IMR-90 (cell line): ENCODE results near the gene MAP10. TPM values are rescaled to one million over a fixed set of nuclear protein-coding genes. Genes with fewer than 3 reads are reported as not detected.
A peak's percentile ranks its signal among the peaks of the same experiment; 100 is the strongest.

Source experiments
- ATAC-seq: fragments of 200-7000 bp; cut with Tn5 transposase; 2 replicates; pipeline ENCODE4 v1.9.1; 2020; ENCODE audit warnings: low read depth, mild to moderate bottlenecking, moderate library complexity
- BruUV-seq: library from RNA; stranded (reverse); fragments of 400-500 nt; replicated peaks from 2 replicates; lab custom pipeline; 2021; lab: Mats Ljungman, UMichigan
- CTCF ChIA-PET: fragments of 300-600 bp; formaldehyde crosslinking; extraction: SDS; loops from one replicate; lab custom pipeline; 2021; ENCODE audit warnings: antibody characterized with exemption; lab: Yijun Ruan, JAX
- POLR2A ChIA-PET: fragments of 300-600 bp; sonication (Branson Sonifier 250); formaldehyde crosslinking; loops from one replicate; lab custom pipeline; 2022; ENCODE audit warnings: antibody characterized with exemption; ENCODE audit not compliant: unreplicated experiment; lab: Charles Lee
- DNase-seq: peaks from one replicate; pipeline ENCODE4 v3.0.0; 2013
- H2AFZ ChIP-seq: replicated peaks from 2 replicates; pipeline ENCODE3; 2013; ENCODE audit warnings: low read length, mild to moderate bottlenecking; ENCODE audit not compliant: poor library complexity
- H2AK5ac ChIP-seq: 2 replicates; pipeline ENCODE4 v1.6.1; 2013; ENCODE audit warnings: low read depth, low read length, inconsistent platforms
- H2AK9ac ChIP-seq: replicated peaks from 2 replicates; pipeline ENCODE3; 2013; ENCODE audit warnings: mild to moderate bottlenecking, low read depth, low read length, moderate library complexity; ENCODE audit not compliant: poor library complexity
- H2BK120ac ChIP-seq: 2 replicates; pipeline ENCODE4 v1.6.1; 2013; ENCODE audit warnings: low read depth, low read length, inconsistent platforms
- H2BK15ac ChIP-seq: 3 replicates; pipeline ENCODE4 v1.6.1; 2013; ENCODE audit warnings: low read depth, low read length, inconsistent platforms
- H2BK20ac ChIP-seq: 2 replicates; pipeline ENCODE4 v1.6.1; 2013; ENCODE audit warnings: low read depth, mild to moderate bottlenecking, inconsistent platforms, low read length, moderate library complexity
- H2BK5ac ChIP-seq: 2 replicates; pipeline ENCODE4 v1.6.1; 2013; ENCODE audit warnings: mild to moderate bottlenecking, low read depth, low read length, inconsistent platforms; ENCODE audit not compliant: poor library complexity, severe bottlenecking
- H3K14ac ChIP-seq: replicated peaks from 2 replicates; pipeline ENCODE4 v1.6.1; 2013; ENCODE audit warnings: low read depth, low read length, inconsistent platforms
- H3K18ac ChIP-seq: 2 replicates; pipeline ENCODE4 v1.6.1; 2013; ENCODE audit warnings: low read depth, low read length, control low read depth
- H3K23ac ChIP-seq: 2 replicates; pipeline ENCODE4 v1.6.1; 2013; ENCODE audit warnings: low read depth, low read length, inconsistent platforms
- H3K27ac ChIP-seq: 2 replicates; pipeline ENCODE4 v1.5.1; 2013; ENCODE audit warnings: mild to moderate bottlenecking, control low read depth, low read length; ENCODE audit not compliant: insufficient read depth
- H3K27me3 ChIP-seq: 2 replicates; pipeline ENCODE4 v1.6.1; 2013; ENCODE audit warnings: low read length; ENCODE audit not compliant: control insufficient read depth, insufficient read depth
- H3K36me3 ChIP-seq: 2 replicates; pipeline ENCODE4 v1.6.1; 2013; ENCODE audit warnings: low read length, mixed read lengths; ENCODE audit not compliant: control insufficient read depth, insufficient read depth
- H3K4ac ChIP-seq: 2 replicates; pipeline ENCODE4 v1.6.1; 2013; ENCODE audit warnings: low read depth, low read length, inconsistent platforms
- H3K4me1 ChIP-seq: 2 replicates; pipeline ENCODE4 v1.6.1; 2013; ENCODE audit warnings: low read length, mixed read lengths; ENCODE audit not compliant: control insufficient read depth, insufficient read depth
- H3K4me2 ChIP-seq: 2 replicates; pipeline ENCODE4 v1.6.1; 2013; ENCODE audit warnings: low read depth, mild to moderate bottlenecking, control low read depth, low read length, moderate library complexity
- H3K4me3 ChIP-seq: 2 replicates; pipeline ENCODE4 v1.5.1; 2013; ENCODE audit warnings: low read depth, mild to moderate bottlenecking, control low read depth, low read length, moderate library complexity; ENCODE audit not compliant: insufficient read depth
- H3K56ac ChIP-seq: 2 replicates; pipeline ENCODE4 v1.6.1; 2013; ENCODE audit warnings: low read length, inconsistent platforms; ENCODE audit not compliant: insufficient read depth; ENCODE audit errors: extremely low read depth
- H3K79me1 ChIP-seq, 2 experiments: 2 replicates each; pipeline ENCODE4 v1.6.1; 2013; ENCODE audit warnings: low read length in 2 of 2, inconsistent platforms in 1 of 2, low read depth in 1 of 2
- H3K9ac ChIP-seq: 2 replicates; pipeline ENCODE4 v1.6.1; 2013; ENCODE audit warnings: low read depth, low read length, control low read depth
- H3K9me1 ChIP-seq: 2 replicates; pipeline ENCODE4 v1.6.1; 2013; ENCODE audit warnings: low read length, inconsistent platforms; ENCODE audit not compliant: insufficient read depth
- H3K9me3 ChIP-seq: 2 replicates; pipeline ENCODE4 v1.6.1; 2013; ENCODE audit warnings: low read length; ENCODE audit not compliant: control insufficient read depth, insufficient read depth
- H4K20me1 ChIP-seq: 2 replicates; pipeline ENCODE4 v1.6.1; 2013; ENCODE audit warnings: low read length, inconsistent platforms; ENCODE audit not compliant: insufficient read depth
- H4K5ac ChIP-seq: 2 replicates; pipeline ENCODE4 v1.6.1; 2013; ENCODE audit warnings: mild to moderate bottlenecking, low read depth, low read length, control low read depth
- H4K8ac ChIP-seq, 2 experiments: 2 replicates each; pipeline ENCODE4 v1.6.1; 2013; ENCODE audit warnings: low read depth in 2 of 2, low read length in 2 of 2, control low read depth in 1 of 2, inconsistent platforms in 1 of 2
- H4K91ac ChIP-seq: 2 replicates; pipeline ENCODE4 v1.6.1; 2013; ENCODE audit warnings: low read depth, low read length, inconsistent platforms; ENCODE audit not compliant: insufficient read depth
- BHLHE40 ChIP-seq: fragments of 150-350 bp; IDR thresholded peaks from 2 replicates; pipeline ENCODE4 v1.6.1; 2016; ENCODE audit warnings: mild to moderate bottlenecking, low read depth, low read length
- CEBPB ChIP-seq: IDR thresholded peaks from 2 replicates; pipeline ENCODE4 v1.6.1; 2012; ENCODE audit warnings: low read depth, low read length, improper control_type of control experiment
- CHD1 ChIP-seq: IDR thresholded peaks from 2 replicates; pipeline ENCODE4 v1.6.1; 2012; ENCODE audit warnings: low read depth, low read length, improper control_type of control experiment
- MAFK ChIP-seq: IDR thresholded peaks from 2 replicates; pipeline ENCODE4 v1.6.1; 2012; ENCODE audit warnings: low read depth, low read length, improper control_type of control experiment
- NFE2L2 ChIP-seq: fragments of 150-350 bp; IDR thresholded peaks from 2 replicates; pipeline ENCODE4 v1.6.1; 2016; ENCODE audit warnings: low read depth, mild to moderate bottlenecking, low read length
- RAD21 ChIP-seq: IDR thresholded peaks from 2 replicates; pipeline ENCODE4 v1.6.1; 2012; ENCODE audit warnings: low read length, improper control_type of control experiment
- RCOR1 ChIP-seq: IDR thresholded peaks from 2 replicates; pipeline ENCODE4 v1.6.1; 2012; ENCODE audit warnings: mild to moderate bottlenecking, low read length, improper control_type of control experiment; ENCODE audit not compliant: insufficient replicate concordance
- RFX5 ChIP-seq: IDR thresholded peaks from 2 replicates; pipeline ENCODE4 v1.8.0; 2012; ENCODE audit warnings: low read depth, mild to moderate bottlenecking, low read length, moderate library complexity
- SMC3 ChIP-seq: fragments of 150-350 bp; IDR thresholded peaks from 2 replicates; pipeline ENCODE4 v1.6.1; 2016; ENCODE audit warnings: low read depth, mild to moderate bottlenecking, antibody characterized with exemption, low read length, moderate library complexity
- WGBS, 2 experiments: methylation state at CpG; one replicate each; pipeline versions ENCODE4 v1.1.5 to v1.1.7; 2013; ENCODE audit warnings: missing lambda C conversion rate in 2 of 2; ENCODE audit not compliant: insufficient read length in 1 of 2; ENCODE audit errors: extremely low coverage in 2 of 2; 5-methylcytosine and 5-hydroxymethylcytosine counted together
- dilution Hi-C: fragments of 300-500 bp; cut with HindIII; formaldehyde crosslinking; loops from one replicate; pipeline ENCODE4 v1.14.3; 2018; ENCODE audit warnings: low sequenced_read_pairs; ENCODE audit not compliant: unreplicated experiment
- in situ Hi-C: fragments of 300-500 bp; cut with MboI; formaldehyde crosslinking; loops from 3 replicates; pipeline ENCODE4 v1.14.3; 2019; ENCODE audit warnings: low sequenced_read_pairs, inconsistent platforms, mixed read lengths
- intact Hi-C: fragments of 100-400 bp; cut with micrococcal nuclease; formaldehyde crosslinking; loops from 2 replicates; pipeline ENCODE4 v1.10.0; 2022
- polyA plus RNA-seq, 3 experiments: library from polyadenylated mRNA; depleted of rRNA; stranded (reverse); fragments of >200 nt; gene quantifications; 2 replicates each; pipeline ENCODE4 v1.2.3, GENCODE V29; 2012; ENCODE audit warnings: low replicate concordance in 1 of 3
- total RNA-seq: library from RNA; depleted of rRNA; stranded (reverse); fragments of >200 nt; gene quantifications from 2 replicates; pipeline ENCODE4 v1.2.3, GENCODE V29; 2012
- TF ChIP-seq, protein P1 (sequence below): fragments of 150-350 bp; IDR thresholded peaks from 2 replicates; pipeline ENCODE4 v1.6.1; 2016; ENCODE audit warnings: low read depth, mild to moderate bottlenecking, low read length, moderate library complexity, borderline replicate concordance
- TF ChIP-seq, protein P2 (sequence below): conservative IDR thresholded peaks from 2 replicates; pipeline ENCODE4 v1.5.1; 2012; ENCODE audit warnings: mild to moderate bottlenecking, low read depth, low read length, improper control_type of control experiment

MAP10 gene
- total and polyA plus RNA-seq, 2 of the 4 experiments (the other 2 are of a cell fraction) = 1.0 to 1.1 TPM

DNA sequence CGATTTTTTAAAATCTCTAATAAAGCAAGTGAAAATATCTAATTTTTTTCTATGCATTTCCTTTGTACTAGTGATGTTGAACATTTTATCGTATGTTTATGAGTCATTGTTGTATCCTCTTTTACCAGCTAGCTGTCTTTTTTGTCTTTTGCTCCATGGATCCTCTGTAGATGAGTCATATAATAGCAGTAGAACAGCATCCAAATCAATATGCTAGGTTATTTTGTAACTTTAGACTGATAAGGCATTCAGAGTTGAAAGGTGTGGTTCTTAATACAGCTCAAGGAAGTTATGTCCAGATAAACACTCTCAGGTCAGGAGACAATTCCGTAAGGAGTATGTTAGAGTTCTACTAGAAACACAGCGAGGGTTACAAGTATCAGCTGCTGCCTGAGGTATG lies 31.9 kb downstream of the MAP10 start:
- POLR2A ChIA-PET = no interaction called here

More for the DNA sequence above, 31.9 kb downstream of the MAP10 start:
- ATAC-seq = 0 out of 2 replicates have a peak, but pooled peaks have one; percentile 21
- in situ Hi-C loops (no loop called here), intact Hi-C loops (no loop called here), dilution Hi-C loops (loop anchor here (25.0 kb wide), 1 partner anchor 100 kb away; no protein-coding TSS in a partner anchor)
- H3K36me3 ChIP-seq = no peaks in the 10 kb centered on the region
- H3K27me3 ChIP-seq = no peaks in the 10 kb centered on the region
- no peaks in the 10 kb centered on the region for H4K20me1 ChIP-seq
- no peak overlapping the region for H2BK120ac ChIP-seq
- no peaks in the 10 kb centered on the region for H3K9me3 ChIP-seq
- H2AK5ac ChIP-seq = no peak overlapping the region
- TF ChIP-seq, protein P1, sequence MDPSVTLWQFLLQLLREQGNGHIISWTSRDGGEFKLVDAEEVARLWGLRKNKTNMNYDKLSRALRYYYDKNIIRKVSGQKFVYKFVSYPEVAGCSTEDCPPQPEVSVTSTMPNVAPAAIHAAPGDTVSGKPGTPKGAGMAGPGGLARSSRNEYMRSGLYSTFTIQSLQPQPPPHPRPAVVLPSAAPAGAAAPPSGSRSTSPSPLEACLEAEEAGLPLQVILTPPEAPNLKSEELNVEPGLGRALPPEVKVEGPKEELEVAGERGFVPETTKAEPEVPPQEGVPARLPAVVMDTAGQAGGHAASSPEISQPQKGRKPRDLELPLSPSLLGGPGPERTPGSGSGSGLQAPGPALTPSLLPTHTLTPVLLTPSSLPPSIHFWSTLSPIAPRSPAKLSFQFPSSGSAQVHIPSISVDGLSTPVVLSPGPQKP = no peak
- TF ChIP-seq RCOR1 (no peak), CHD1 (no peak), BHLHE40 (no peak), SMC3 (no peak), RAD21 (no peak), NFE2L2 (no peak), MAFK (no peak), RFX5 (no peak), CEBPB (no peak)
- TF ChIP-seq, protein P2, sequence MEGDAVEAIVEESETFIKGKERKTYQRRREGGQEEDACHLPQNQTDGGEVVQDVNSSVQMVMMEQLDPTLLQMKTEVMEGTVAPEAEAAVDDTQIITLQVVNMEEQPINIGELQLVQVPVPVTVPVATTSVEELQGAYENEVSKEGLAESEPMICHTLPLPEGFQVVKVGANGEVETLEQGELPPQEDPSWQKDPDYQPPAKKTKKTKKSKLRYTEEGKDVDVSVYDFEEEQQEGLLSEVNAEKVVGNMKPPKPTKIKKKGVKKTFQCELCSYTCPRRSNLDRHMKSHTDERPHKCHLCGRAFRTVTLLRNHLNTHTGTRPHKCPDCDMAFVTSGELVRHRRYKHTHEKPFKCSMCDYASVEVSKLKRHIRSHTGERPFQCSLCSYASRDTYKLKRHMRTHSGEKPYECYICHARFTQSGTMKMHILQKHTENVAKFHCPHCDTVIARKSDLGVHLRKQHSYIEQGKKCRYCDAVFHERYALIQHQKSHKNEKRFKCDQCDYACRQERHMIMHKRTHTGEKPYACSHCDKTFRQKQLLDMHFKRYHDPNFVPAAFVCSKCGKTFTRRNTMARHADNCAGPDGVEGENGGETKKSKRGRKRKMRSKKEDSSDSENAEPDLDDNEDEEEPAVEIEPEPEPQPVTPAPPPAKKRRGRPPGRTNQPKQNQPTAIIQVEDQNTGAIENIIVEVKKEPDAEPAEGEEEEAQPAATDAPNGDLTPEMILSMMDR = no peak
- no peak overlapping the region for H3K23ac ChIP-seq
- H3K4me1 ChIP-seq = no peaks in the 10 kb centered on the region
- DNase-seq = peak; percentile 22
- no peak overlapping the region for H2BK5ac ChIP-seq
- H3K9me1 ChIP-seq = no peaks in the 10 kb centered on the region
- no CpG with 5 or more reads among the region's 4 CpGs for WGBS, 2 experiments
- H3K79me1 ChIP-seq = no peaks in the 10 kb centered on the region
- H2AK9ac ChIP-seq = no peak overlapping the region
- H3K56ac ChIP-seq = no peak overlapping the region
- CTCF ChIA-PET = no interaction called here
- H3K4ac ChIP-seq = no peak overlapping the region
- no peak overlapping the region for H3K27ac ChIP-seq
- no peak overlapping the region for H3K14ac ChIP-seq
- H4K91ac ChIP-seq = no peak overlapping the region
- no peak overlapping the region for H4K5ac ChIP-seq
- H2BK15ac ChIP-seq = no peak overlapping the region
- H3K9ac ChIP-seq = no peak overlapping the region
- H2AFZ ChIP-seq = no peak overlapping the region
- H2BK20ac ChIP-seq = no peak overlapping the region
- no peak overlapping the region for H3K4me2 ChIP-seq
- H3K18ac ChIP-seq = no peak overlapping the region
- H3K4me3 ChIP-seq = no peak overlapping the region
- no peak overlapping the region for H4K8ac ChIP-seq
- no TSS peak for BruUV-seq
